ENCODE results near the gene RC3H1. TPM values are rescaled to one million over a fixed set of nuclear protein-coding genes. Genes with fewer than 3 reads are reported as not detected.
"Not testable (repeated sequence)": the region's sequence is repeated elsewhere in the genome, so short reads cannot be mapped to it uniquely, and the experiment has no call there.

Gene RC3H1
- total and polyA plus RNA-seq, 4 donors = 10.8 to 35.6 (median 23.4) TPM

GRCh38 chr1:174049514-174049913 is 27.4 kb upstream of the RC3H1 start:
- no peak overlapping the region for H3K4me3 ChIP-seq (ENCODE audit: low read depth, low read length)

GRCh38 chr1:174044418-174045222 is 22.5 kb upstream of the RC3H1 start:
- no peak overlapping the region for H3K4me3 ChIP-seq (ENCODE audit: low read depth, low read length)
- no peaks in the 10 kb centered on the region for H3K9me3 ChIP-seq (ENCODE audit: control insufficient read depth, insufficient read depth, low read length)
- H3K27ac ChIP-seq (ENCODE audit: low read depth, low read length) = no peak overlapping the region
- no peaks in the 10 kb centered on the region for H3K4me1 ChIP-seq (ENCODE audit: control insufficient read depth, insufficient read depth, low read length)
- H3K27me3 ChIP-seq (ENCODE audit: control insufficient read depth, insufficient read depth, low read length) = no peaks in the 10 kb centered on the region
- DNase-seq (ENCODE audit: low read depth in 4 of 6, low spot score in 6 of 6) = no peak
- H3K36me3 ChIP-seq (ENCODE audit: control insufficient read depth, insufficient read depth, low read length) = no peaks in the 10 kb centered on the region
- no CpG with 5 or more reads among the region's 4 CpGs for WGBS (ENCODE audit: insufficient coverage)

More at GRCh38 chr1:174049514-174049913, 27.4 kb upstream of the RC3H1 start:
- H3K4me1 ChIP-seq (ENCODE audit: control insufficient read depth, insufficient read depth, low read length) = no peaks in the 10 kb centered on the region
- WGBS (ENCODE audit: insufficient coverage) = 100% methylated on average over 2 of the region's 2 CpGs
- no peak overlapping the region for H3K27ac ChIP-seq (ENCODE audit: low read depth, low read length)
- H3K27me3 ChIP-seq (ENCODE audit: control insufficient read depth, insufficient read depth, low read length) = no peaks in the 10 kb centered on the region
- no peaks in the 10 kb centered on the region for H3K36me3 ChIP-seq (ENCODE audit: control insufficient read depth, insufficient read depth, low read length)
- H3K9me3 ChIP-seq (ENCODE audit: control insufficient read depth, insufficient read depth, low read length) = no peaks in the 10 kb centered on the region
- DNase-seq (ENCODE audit: low read depth in 4 of 6, low spot score in 6 of 6) = no peak

DNA sequence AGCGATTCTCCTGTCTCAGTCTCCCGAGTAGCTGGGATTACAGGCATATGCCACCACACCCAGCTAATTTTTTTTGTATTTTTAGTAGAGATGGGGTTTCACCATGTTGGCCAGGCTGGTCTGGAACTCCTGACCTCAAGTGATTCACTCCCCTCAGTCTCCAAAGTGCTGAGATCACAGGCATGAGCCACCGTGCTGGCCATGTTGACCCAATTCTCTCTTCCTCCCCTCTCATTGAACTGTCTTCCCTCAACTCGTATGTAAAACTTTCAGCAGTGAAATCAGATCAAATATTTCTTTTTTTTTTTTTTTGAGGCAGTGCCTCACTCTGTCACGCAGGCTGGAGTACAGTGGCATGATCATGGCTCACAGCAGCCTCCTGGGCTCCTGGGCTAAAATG is 20.4 kb upstream of the RC3H1 start:
- H3K4me1 ChIP-seq (ENCODE audit: control insufficient read depth, insufficient read depth, low read length) = not testable (repeated sequence)
- 63% methylated on average over 2 of the region's 5 CpGs for WGBS (ENCODE audit: insufficient coverage)

GRCh38 chr1:174041369-174041768 is 19.2 kb upstream of the RC3H1 start:
- no peaks in the 10 kb centered on the region for H3K36me3 ChIP-seq (ENCODE audit: control insufficient read depth, insufficient read depth, low read length)
- no CpG with 5 or more reads among the region's 1 CpG for WGBS (ENCODE audit: insufficient coverage)
- no peaks in the 10 kb centered on the region for H3K27me3 ChIP-seq (ENCODE audit: control insufficient read depth, insufficient read depth, low read length)
- no peaks in the 10 kb centered on the region for H3K4me1 ChIP-seq (ENCODE audit: control insufficient read depth, insufficient read depth, low read length)
- H3K27ac ChIP-seq (ENCODE audit: low read depth, low read length) = no peak overlapping the region
- H3K9me3 ChIP-seq (ENCODE audit: control insufficient read depth, insufficient read depth, low read length) = no peaks in the 10 kb centered on the region
- DNase-seq (ENCODE audit: low read depth in 4 of 6, low spot score in 6 of 6) = no peak
- no peak overlapping the region for H3K4me3 ChIP-seq (ENCODE audit: low read depth, low read length)

More for the DNA sequence above, 20.4 kb upstream of the RC3H1 start:
- not testable (repeated sequence) for H3K27ac ChIP-seq (ENCODE audit: low read depth, low read length); H3K27me3 ChIP-seq (ENCODE audit: control insufficient read depth, insufficient read depth, low read length); H3K4me3 ChIP-seq (ENCODE audit: low read depth, low read length); H3K9me3 ChIP-seq (ENCODE audit: control insufficient read depth, insufficient read depth, low read length); DNase-seq (ENCODE audit: low read depth in 4 of 6, low spot score in 6 of 6); H3K36me3 ChIP-seq (ENCODE audit: control insufficient read depth, insufficient read depth, low read length)

- DNase-seq (ENCODE audit: low read depth in 4 of 6, low spot score in 6 of 6) = peak in 2 of 6 donors; percentile 26 to 43
- H3K9me3 ChIP-seq (ENCODE audit: control insufficient read depth, insufficient read depth, low read length) = no peaks in the 10 kb centered on the region
- H3K27ac ChIP-seq (ENCODE audit: low read depth, low read length) = no peak overlapping the region
- H3K27me3 ChIP-seq (ENCODE audit: control insufficient read depth, insufficient read depth, low read length) = no peaks in the 10 kb centered on the region
- H3K4me3 ChIP-seq (ENCODE audit: low read depth, low read length) = no peak overlapping the region
- no peaks in the 10 kb centered on the region for H3K36me3 ChIP-seq (ENCODE audit: control insufficient read depth, insufficient read depth, low read length)
- WGBS (ENCODE audit: insufficient coverage) = no CpG with 5 or more reads among the region's 2 CpGs
- H3K4me1 ChIP-seq (ENCODE audit: control insufficient read depth, insufficient read depth, low read length) = no peaks in the 10 kb centered on the region
Measured at GRCh38 chr1:174040387-174040786, 18.2 kb upstream of the RC3H1 start.

- H3K36me3 ChIP-seq (ENCODE audit: control insufficient read depth, insufficient read depth, low read length) = no peaks in the 10 kb centered on the region
- no peak overlapping the region for H3K27ac ChIP-seq (ENCODE audit: low read depth, low read length)
- H3K4me3 ChIP-seq (ENCODE audit: low read depth, low read length) = no peak overlapping the region
- no peak for DNase-seq (ENCODE audit: low read depth in 4 of 6, low spot score in 6 of 6)
- no CpG with 5 or more reads among the region's 1 CpG for WGBS (ENCODE audit: insufficient coverage)
- H3K4me1 ChIP-seq (ENCODE audit: control insufficient read depth, insufficient read depth, low read length) = no peaks in the 10 kb centered on the region
- no peaks in the 10 kb centered on the region for H3K27me3 ChIP-seq (ENCODE audit: control insufficient read depth, insufficient read depth, low read length)
- H3K9me3 ChIP-seq (ENCODE audit: control insufficient read depth, insufficient read depth, low read length) = no peaks in the 10 kb centered on the region
Measured at GRCh38 chr1:174039027-174039426, 16.9 kb upstream of the RC3H1 start.

DNA sequence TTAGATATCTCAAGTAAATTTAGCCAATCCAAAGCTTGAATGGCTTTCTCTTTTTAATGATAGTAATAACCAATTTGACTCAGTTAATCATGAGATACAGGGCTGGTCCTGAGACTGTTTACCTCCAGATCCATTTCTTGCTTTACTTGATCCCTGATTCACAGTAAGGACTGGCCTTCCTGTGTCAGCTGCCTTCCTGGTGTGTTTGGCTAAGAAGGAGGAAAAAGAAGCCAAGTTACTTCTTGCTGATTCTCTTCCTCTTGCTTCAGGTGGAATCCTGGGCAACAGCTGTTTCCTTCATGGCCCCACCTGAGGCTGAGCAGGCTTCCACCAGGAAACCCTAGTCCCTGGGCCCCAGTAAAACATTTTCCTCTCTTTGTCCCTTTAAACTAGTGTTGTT is 14.6 kb upstream of the RC3H1 start:
- no peaks in the 10 kb centered on the region for H3K27me3 ChIP-seq (ENCODE audit: control insufficient read depth, insufficient read depth, low read length)
- H3K4me1 ChIP-seq (ENCODE audit: control insufficient read depth, insufficient read depth, low read length) = no peaks in the 10 kb centered on the region
- H3K9me3 ChIP-seq (ENCODE audit: control insufficient read depth, insufficient read depth, low read length) = no peaks in the 10 kb centered on the region
- H3K27ac ChIP-seq (ENCODE audit: low read depth, low read length) = no peak overlapping the region
- no peaks in the 10 kb centered on the region for H3K36me3 ChIP-seq (ENCODE audit: control insufficient read depth, insufficient read depth, low read length)
- DNase-seq (ENCODE audit: low read depth in 4 of 6, low spot score in 6 of 6) = no peak
- no peak overlapping the region for H3K4me3 ChIP-seq (ENCODE audit: low read depth, low read length)

- no peak for DNase-seq (ENCODE audit: low read depth in 4 of 6, low spot score in 6 of 6)
- Histone ChIP-seq H3K4me3 (ENCODE audit: low read depth, low read length) (no peak overlapping the region), H3K4me1 (ENCODE audit: control insufficient read depth, insufficient read depth, low read length) (no peaks in the 10 kb centered on the region), H3K27ac (ENCODE audit: low read depth, low read length) (no peak overlapping the region), H3K9me3 (ENCODE audit: control insufficient read depth, insufficient read depth, low read length) (no peaks in the 10 kb centered on the region), H3K36me3 (ENCODE audit: control insufficient read depth, insufficient read depth, low read length) (no peaks in the 10 kb centered on the region), H3K27me3 (ENCODE audit: control insufficient read depth, insufficient read depth, low read length) (no peaks in the 10 kb centered on the region)
- WGBS (ENCODE audit: insufficient coverage) = no CpG with 5 or more reads among the region's 2 CpGs
Measured at GRCh38 chr1:174036204-174036603, 14.0 kb upstream of the RC3H1 start.

GRCh38 chr1:174032671-174033222 is 10.6 kb upstream of the RC3H1 start:
- no peaks in the 10 kb centered on the region for H3K27me3 ChIP-seq (ENCODE audit: control insufficient read depth, insufficient read depth, low read length)
- no peak overlapping the region for H3K4me3 ChIP-seq (ENCODE audit: low read depth, low read length)
- no peak for DNase-seq (ENCODE audit: low read depth in 4 of 6, low spot score in 6 of 6)
- WGBS (ENCODE audit: insufficient coverage) = no CpG with 5 or more reads among the region's 1 CpG
- H3K4me1 ChIP-seq (ENCODE audit: control insufficient read depth, insufficient read depth, low read length) = no peaks in the 10 kb centered on the region
- no peaks in the 10 kb centered on the region for H3K36me3 ChIP-seq (ENCODE audit: control insufficient read depth, insufficient read depth, low read length)
- H3K9me3 ChIP-seq (ENCODE audit: control insufficient read depth, insufficient read depth, low read length) = no peaks in the 10 kb centered on the region
- no peak overlapping the region for H3K27ac ChIP-seq (ENCODE audit: low read depth, low read length)

DNA sequence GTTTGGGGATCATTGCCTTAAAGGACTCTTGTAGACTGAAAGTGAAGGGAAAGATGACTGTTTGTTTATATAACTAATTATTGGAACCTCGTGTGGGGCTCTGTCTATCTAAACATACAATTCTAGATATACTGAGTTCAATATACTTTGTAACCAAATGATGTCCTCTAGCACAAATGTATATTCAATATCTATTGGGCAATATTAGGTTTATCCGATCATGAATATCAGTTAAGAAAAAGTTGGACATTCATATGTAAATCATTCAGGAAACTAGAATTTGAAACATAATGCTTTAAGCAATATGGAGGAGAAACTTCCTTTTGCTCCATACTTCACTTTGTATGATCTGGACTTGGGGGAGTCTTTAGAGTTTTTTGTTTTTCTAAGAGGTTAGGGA is 8.9 kb upstream of the RC3H1 start:
- Histone ChIP-seq H3K4me1 (ENCODE audit: control insufficient read depth, insufficient read depth, low read length) (no peaks in the 10 kb centered on the region), H3K27me3 (ENCODE audit: control insufficient read depth, insufficient read depth, low read length) (no peaks in the 10 kb centered on the region), H3K27ac (ENCODE audit: low read depth, low read length) (no peak overlapping the region), H3K9me3 (ENCODE audit: control insufficient read depth, insufficient read depth, low read length) (no peaks in the 10 kb centered on the region), H3K36me3 (ENCODE audit: control insufficient read depth, insufficient read depth, low read length) (no peaks in the 10 kb centered on the region), H3K4me3 (ENCODE audit: low read depth, low read length) (no peak overlapping the region)
- WGBS (ENCODE audit: insufficient coverage) = no CpG with 5 or more reads among the region's 2 CpGs
- DNase-seq (ENCODE audit: low read depth in 4 of 6, low spot score in 6 of 6) = no peak

Measured in spinal cord (tissue), 10 donors.